GM20431 (cell line): ENCODE measurements around the gene MS4A6E.

Experiments used
- in situ Hi-C: fragments of 300-500 bp; cut with MseI, MboI; formaldehyde crosslinking; loops from one replicate; pipeline ENCODE4 v1.15.0; 2020; ENCODE audit warnings: low sequenced_read_pairs; ENCODE audit not compliant: unreplicated experiment

Gene MS4A6E

GRCh38 chr11:60332846-60333245 lies 5.8 kb downstream of the MS4A6E start:
- in situ Hi-C loops, result loop anchor here (25.0 kb wide), 1 partner anchor 304 kb away; no protein-coding TSS in a partner anchor

- in situ Hi-C loops, result loop anchor here (25.0 kb wide), 1 partner anchor 303 kb away; no protein-coding TSS in a partner anchor
Measured at GRCh38 chr11:60334005-60334620, 7.1 kb downstream of the MS4A6E start.

- in situ Hi-C loops, result loop anchor here (25.0 kb wide), 1 partner anchor 300 kb away; no protein-coding TSS in a partner anchor
Measured at GRCh38 chr11:60336767-60337391, 9.8 kb downstream of the MS4A6E start.

GRCh38 chr11:60338053-60338452 lies 11.0 kb downstream of the MS4A6E start:
- in situ Hi-C loops, result loop anchor here (25.0 kb wide), 1 partner anchor 299 kb away; no protein-coding TSS in a partner anchor

GRCh38 chr11:60339356-60339755 lies 12.3 kb downstream of the MS4A6E start:
- in situ Hi-C loops, result loop anchor here (25.0 kb wide), 1 partner anchor 298 kb away; no protein-coding TSS in a partner anchor

GRCh38 chr11:60343094-60343704 lies 16.1 kb downstream of the MS4A6E start:
- in situ Hi-C loops, result loop anchor here (25.0 kb wide), 1 partner anchor 294 kb away; no protein-coding TSS in a partner anchor

GRCh38 chr11:60344146-60344545 lies 17.1 kb downstream of the MS4A6E start:
- in situ Hi-C loops, result loop anchor here (25.0 kb wide), 1 partner anchor 293 kb away; no protein-coding TSS in a partner anchor

GRCh38 chr11:60345489-60345888 lies 18.4 kb downstream of the MS4A6E start:
- in situ Hi-C loops, result loop anchor here (25.0 kb wide), 1 partner anchor 292 kb away; no protein-coding TSS in a partner anchor

- in situ Hi-C loops, result loop anchor here (25.0 kb wide), 1 partner anchor 290 kb away; no protein-coding TSS in a partner anchor
Measured at GRCh38 chr11:60347084-60347797, 20.2 kb downstream of the MS4A6E start.

GRCh38 chr11:60348116-60348515 lies 21.1 kb downstream of the MS4A6E start:
- in situ Hi-C loops, result loop anchor here (25.0 kb wide), 1 partner anchor 289 kb away; no protein-coding TSS in a partner anchor

- in situ Hi-C loops, result loop anchor here (25.0 kb wide), 1 partner anchor 287 kb away; no protein-coding TSS in a partner anchor
Measured at GRCh38 chr11:60349990-60350389, 22.9 kb downstream of the MS4A6E start.

GRCh38 chr11:60357771-60358170 lies 30.7 kb downstream of the MS4A6E start:
- in situ Hi-C loops, result no loop called here

GRCh38 chr11:60360621-60361020 lies 33.6 kb downstream of the MS4A6E start:
- in situ Hi-C loops, result loop anchor here (10.0 kb wide), 1 partner anchor 124 kb away; no protein-coding TSS in a partner anchor

- in situ Hi-C loops, result loop anchor here (10.0 kb wide), 1 partner anchor 123 kb away; no protein-coding TSS in a partner anchor
Measured at GRCh38 chr11:60362241-60362640, 35.2 kb downstream of the MS4A6E start.

GRCh38 chr11:60363542-60364470 lies 36.8 kb downstream of the MS4A6E start:
- in situ Hi-C loops, result loop anchor here (10.0 kb wide), 1 partner anchor 121 kb away; no protein-coding TSS in a partner anchor

GRCh38 chr11:60366262-60366904 lies 39.3 kb downstream of the MS4A6E start:
- in situ Hi-C loops, result loop anchor here (10.0 kb wide), 1 partner anchor 118 kb away; no protein-coding TSS in a partner anchor

- in situ Hi-C loops, result loop anchor here (10.0 kb wide), 1 partner anchor 118 kb away; no protein-coding TSS in a partner anchor
Measured at GRCh38 chr11:60367009-60367408, 40.0 kb downstream of the MS4A6E start.

- in situ Hi-C loops, result loop anchor here (10.0 kb wide), 1 partner anchor 117 kb away; no protein-coding TSS in a partner anchor
Measured at GRCh38 chr11:60367896-60368295, 40.8 kb downstream of the MS4A6E start.
